Measurements from ENCODE around the gene HERC3.

DNA sequence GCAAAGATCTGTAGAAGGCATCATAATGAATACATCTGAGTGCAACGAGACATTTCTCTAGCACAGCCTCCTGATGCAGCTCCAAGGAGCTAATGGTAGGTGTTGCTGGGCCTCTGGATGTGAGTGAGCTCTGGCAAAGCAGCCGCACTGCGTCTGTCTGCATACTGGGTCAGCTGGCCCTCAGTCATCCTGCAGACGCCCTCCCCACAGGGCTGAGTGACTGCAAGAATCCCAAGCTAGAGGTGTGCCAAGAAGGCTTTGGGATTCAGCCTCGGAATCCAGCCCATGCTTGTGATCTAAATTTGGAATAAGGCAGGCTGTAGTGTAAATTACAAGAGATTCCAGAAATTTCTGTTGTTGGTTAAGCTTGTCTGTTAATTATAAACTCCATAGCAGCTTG is 18.5 kb downstream of the HERC3 start:
- TF ChIP-seq, protein P1, sequence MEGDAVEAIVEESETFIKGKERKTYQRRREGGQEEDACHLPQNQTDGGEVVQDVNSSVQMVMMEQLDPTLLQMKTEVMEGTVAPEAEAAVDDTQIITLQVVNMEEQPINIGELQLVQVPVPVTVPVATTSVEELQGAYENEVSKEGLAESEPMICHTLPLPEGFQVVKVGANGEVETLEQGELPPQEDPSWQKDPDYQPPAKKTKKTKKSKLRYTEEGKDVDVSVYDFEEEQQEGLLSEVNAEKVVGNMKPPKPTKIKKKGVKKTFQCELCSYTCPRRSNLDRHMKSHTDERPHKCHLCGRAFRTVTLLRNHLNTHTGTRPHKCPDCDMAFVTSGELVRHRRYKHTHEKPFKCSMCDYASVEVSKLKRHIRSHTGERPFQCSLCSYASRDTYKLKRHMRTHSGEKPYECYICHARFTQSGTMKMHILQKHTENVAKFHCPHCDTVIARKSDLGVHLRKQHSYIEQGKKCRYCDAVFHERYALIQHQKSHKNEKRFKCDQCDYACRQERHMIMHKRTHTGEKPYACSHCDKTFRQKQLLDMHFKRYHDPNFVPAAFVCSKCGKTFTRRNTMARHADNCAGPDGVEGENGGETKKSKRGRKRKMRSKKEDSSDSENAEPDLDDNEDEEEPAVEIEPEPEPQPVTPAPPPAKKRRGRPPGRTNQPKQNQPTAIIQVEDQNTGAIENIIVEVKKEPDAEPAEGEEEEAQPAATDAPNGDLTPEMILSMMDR (IDR thresholded peaks at IDR 0.05), result no peak
- no peak for TF ChIP-seq POLR2A (IDR thresholded peaks at IDR 0.05)

Measured in thyroid gland (tissue), 4 donors.